ENCODE measurements around the gene C5orf24.
"Not testable (repeated sequence)": the region's sequence is repeated elsewhere in the genome, so short reads cannot be mapped to it uniquely, and the experiment has no call there.

The C5orf24 gene

GRCh38 chr5:134845852-134846640, at the start of gene C5orf24:
Gene C5orf24 (plus strand): TSS chr5:134845968. CDS start chr5:134854901, 8,933 bp downstream.
- DNase-seq, result peak; percentile 89 to 97

- no peak for DNase-seq
These were observed 47.3 kb upstream of the C5orf24 start for GRCh38 chr5:134798468-134798867.

GRCh38 chr5:134803821-134804220, 41.9 kb upstream of the C5orf24 start:
- DNase-seq, result no peak

GRCh38 chr5:134813407-134813806, 32.4 kb upstream of the C5orf24 start:
- no peak for DNase-seq

GRCh38 chr5:134813827-134814226, 31.9 kb upstream of the C5orf24 start:
- DNase-seq, result no peak

- DNase-seq, result no peak
These were observed 28.8 kb upstream of the C5orf24 start for GRCh38 chr5:134817006-134817405.

- no peak for DNase-seq
These were observed 27.0 kb upstream of the C5orf24 start for GRCh38 chr5:134818776-134819175.

- no peak for DNase-seq
These were observed 26.3 kb upstream of the C5orf24 start for GRCh38 chr5:134819407-134819963.

GRCh38 chr5:134821841-134822240, 23.9 kb upstream of the C5orf24 start:
- DNase-seq, result no peak

GRCh38 chr5:134824681-134825080, 21.1 kb upstream of the C5orf24 start:
- DNase-seq, result no peak

GRCh38 chr5:134825212-134825611, 20.6 kb upstream of the C5orf24 start:
- no peak for DNase-seq

- no peak for DNase-seq
These were observed 12.3 kb upstream of the C5orf24 start for GRCh38 chr5:134833340-134834032.

- DNase-seq, result no peak
These were observed 10.1 kb upstream of the C5orf24 start for GRCh38 chr5:134835623-134836022.

GRCh38 chr5:134837530-134838181, 8.1 kb upstream of the C5orf24 start:
- no peak for DNase-seq

GRCh38 chr5:134838361-134838760, 7.4 kb upstream of the C5orf24 start:
- not testable (repeated sequence) for DNase-seq

GRCh38 chr5:134840811-134841210, 5.0 kb upstream of the C5orf24 start:
- DNase-seq, result no peak

- DNase-seq, result no peak
These were observed 1.5 kb upstream of the C5orf24 start for GRCh38 chr5:134844252-134844651.

- DNase-seq, result no peak
These were observed 375 bp upstream of the C5orf24 start for GRCh38 chr5:134845335-134845851.

- no peak for DNase-seq
These were observed 833 bp downstream of the C5orf24 start for GRCh38 chr5:134846641-134846960.

- not testable (repeated sequence) for DNase-seq
These were observed 3.7 kb downstream of the C5orf24 start for GRCh38 chr5:134849434-134849933.

GRCh38 chr5:134851307-134851923, 5.6 kb downstream of the C5orf24 start:
- DNase-seq, result peak in 1 of 2 experiments; percentile 20

- DNase-seq, result not testable (repeated sequence)
These were observed 10.7 kb downstream of the C5orf24 start for GRCh38 chr5:134856465-134856864.

GRCh38 chr5:134857401-134857800, 11.6 kb downstream of the C5orf24 start:
- no peak for DNase-seq
